ENCODE data around the gene SS18L1.

- no peak for TF ChIP-seq CTCF (IDR thresholded peaks at IDR 0.05)
- no peak for TF ChIP-seq EP300 (IDR thresholded peaks at IDR 0.05; ENCODE audit: low read depth)
Observed at GRCh38 chr20:62202676-62203377, 59.3 kb downstream of the SS18L1 start.
